Stimulated activated CD4-positive, alpha-beta T cell treated with anti-CD3 and anti-CD28 coated beads, Interleukin-1b, Interleukin-23, amount 100 ng/mL, for 4 hours (primary cell): Measurements from ENCODE around the gene AGBL4.
"Not testable (repeated sequence)": the region's sequence is repeated elsewhere in the genome, so short reads cannot be mapped to it uniquely, and the experiment has no call there.

Experiments used
- DNase-seq, 2 donors: peaks; one replicate each; pipeline ENCODE4 v3.0.0-alpha.2; 2020; ENCODE audit warnings: low read depth in 2 of 2

AGBL4 gene

GRCh38 chr1:49306507-49307070, 717.2 kb downstream of the AGBL4 start:
- no peak for DNase-seq

DNA sequence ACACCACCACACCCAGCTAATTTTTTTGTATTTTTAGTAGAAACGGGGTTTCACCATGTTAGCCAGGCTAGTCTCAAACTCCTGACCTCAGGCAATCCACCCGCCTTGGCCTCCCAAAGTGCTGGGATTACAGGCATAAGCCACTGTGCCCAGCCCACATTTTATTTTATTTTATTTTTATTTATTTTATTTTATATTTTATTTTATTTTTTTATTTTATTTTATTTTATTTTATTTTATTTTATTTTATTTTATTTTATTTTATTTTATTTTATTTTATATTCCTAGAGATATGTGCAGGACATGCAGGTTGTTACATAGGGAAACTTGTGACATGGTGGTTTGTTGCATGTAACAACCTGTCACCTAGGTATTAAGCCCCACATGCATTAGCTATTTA, 721.4 kb downstream of the AGBL4 start:
- not testable (repeated sequence) for DNase-seq

- no peak for DNase-seq
Measured at GRCh38 chr1:49298304-49298703, 725.5 kb downstream of the AGBL4 start.

DNA sequence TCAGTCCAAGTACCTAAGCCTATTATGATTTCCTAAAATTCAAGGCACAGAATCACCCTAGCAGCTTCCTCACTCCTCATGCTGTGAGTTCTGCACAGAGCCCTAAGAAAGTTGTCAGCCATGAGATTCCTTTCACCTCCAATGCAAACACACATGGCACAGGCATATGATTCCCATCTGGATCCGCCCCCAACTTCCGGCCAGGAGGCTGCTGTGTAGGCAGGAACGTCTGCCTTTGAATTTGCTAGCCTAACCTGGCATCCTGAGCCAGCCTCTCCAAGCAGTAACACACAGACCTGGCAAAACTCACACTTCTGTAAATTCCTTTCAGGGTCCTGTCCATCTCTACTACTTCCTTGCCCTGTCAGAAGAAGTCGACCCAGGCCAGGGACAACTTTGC, 726.0 kb downstream of the AGBL4 start:
- no peak for DNase-seq

GRCh38 chr1:49294539-49294938, 729.2 kb downstream of the AGBL4 start:
- DNase-seq, result no peak

DNA sequence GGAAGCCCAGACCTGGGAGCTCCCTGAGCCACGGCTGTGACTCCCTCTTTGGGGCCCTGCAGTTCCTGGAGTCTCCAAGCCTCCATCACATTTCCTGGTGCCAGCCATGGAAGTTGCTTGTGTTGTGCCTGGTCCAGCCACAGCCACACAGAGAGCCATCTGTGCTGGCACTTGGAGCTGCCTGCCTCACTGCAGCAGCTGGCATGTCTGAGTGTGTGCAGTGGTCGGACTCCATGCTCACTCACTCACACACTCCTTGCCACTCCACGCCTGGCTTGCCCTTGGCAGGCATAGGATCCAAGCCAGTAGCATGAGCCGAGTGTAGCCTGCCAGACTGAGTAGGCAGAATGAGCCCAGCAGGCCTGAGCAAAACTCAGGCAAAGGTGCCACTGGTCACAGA, 730.7 kb downstream of the AGBL4 start:
- DNase-seq, result no peak

DNA sequence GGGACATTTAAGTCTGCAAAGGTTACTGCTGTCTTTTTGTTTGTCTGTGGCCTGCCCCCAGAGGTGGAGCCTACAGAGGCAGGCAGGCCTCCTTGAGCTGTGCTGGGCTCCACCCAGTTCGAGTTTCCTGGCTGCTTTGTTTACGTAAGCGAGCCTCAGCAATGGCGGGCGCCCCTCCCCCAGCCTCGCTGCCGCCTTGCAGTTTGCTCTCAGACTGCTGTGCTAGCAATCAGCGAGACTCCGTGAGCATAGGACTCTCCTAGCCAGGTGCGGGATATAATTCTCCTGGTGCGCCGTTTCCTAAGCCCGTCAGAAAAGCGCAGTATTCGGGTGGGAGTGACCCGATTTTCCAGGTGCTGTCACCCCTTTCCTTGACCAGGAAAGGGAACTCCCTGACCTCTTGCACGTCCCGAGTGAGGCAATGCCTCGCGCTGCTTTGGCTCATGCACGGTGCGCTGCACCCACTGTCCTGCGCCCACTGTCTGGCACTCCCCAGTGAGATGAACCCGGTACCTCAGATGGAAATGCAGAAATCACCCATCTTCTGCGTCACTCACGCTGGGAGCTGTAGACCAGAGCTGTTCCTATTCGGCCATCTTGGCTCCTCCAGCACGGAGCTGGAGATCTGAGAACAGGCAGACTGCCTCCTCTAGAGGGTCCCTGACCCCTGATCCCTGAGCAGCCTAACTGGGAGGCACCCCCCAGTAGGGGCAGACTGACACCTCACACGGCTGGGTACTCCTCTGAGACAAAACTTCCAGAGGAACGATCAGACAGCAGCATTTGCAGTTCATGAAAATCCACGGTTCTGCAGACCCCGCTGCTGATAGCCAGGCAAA, 766.3 kb downstream of the AGBL4 start:
- not testable (repeated sequence) for DNase-seq

- no peak for DNase-seq
Measured at GRCh38 chr1:49252917-49253316, 770.8 kb downstream of the AGBL4 start.

GRCh38 chr1:49251019-49251784, 772.6 kb downstream of the AGBL4 start:
- no peak for DNase-seq

DNA sequence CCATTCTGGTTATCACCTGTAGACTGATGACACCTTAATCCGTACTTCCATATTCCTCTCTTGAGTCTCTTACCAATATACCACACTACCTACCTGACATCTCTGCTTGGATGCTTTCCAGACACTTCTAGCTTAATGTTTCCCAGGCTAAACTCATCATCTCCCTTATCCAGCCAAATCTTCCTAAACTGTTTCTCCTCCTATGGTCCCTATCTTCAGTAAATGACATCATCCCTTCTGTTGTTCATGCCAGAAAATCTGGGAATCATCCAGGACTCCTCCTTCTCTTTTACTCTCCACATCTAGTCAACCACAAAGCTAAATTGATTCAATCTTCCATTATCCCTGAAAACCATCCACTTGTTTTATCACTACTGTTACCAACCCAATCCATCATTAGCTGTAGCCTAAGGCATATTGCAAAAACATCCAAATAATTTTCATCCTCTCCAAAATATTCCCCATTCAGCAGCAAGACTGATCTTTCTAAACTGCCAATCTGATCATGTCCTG, 783.0 kb downstream of the AGBL4 start:
- no peak for DNase-seq

DNA sequence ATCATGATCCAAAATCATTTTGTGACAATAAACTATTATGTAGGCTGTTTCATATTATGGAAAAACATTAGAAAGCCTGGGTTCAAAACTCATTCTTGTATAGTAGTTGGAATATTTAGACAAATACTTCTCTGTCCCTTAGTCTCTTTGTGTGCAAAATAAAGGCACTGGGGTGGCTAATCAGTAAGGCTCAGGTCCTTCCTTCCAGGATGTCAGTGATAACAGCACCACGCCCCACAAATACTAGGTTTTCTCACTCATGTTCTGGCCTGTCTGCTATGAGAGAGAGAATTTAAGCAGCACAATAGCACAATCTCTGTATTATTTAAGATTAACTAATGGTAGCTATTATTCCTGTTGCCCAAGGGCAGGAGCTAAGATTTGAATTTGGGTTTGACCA, 788.8 kb downstream of the AGBL4 start:
- no peak for DNase-seq

- no peak for DNase-seq
Measured at GRCh38 chr1:49229555-49229954, 794.2 kb downstream of the AGBL4 start.

- DNase-seq, result no peak
Measured at GRCh38 chr1:49226758-49227157, 797.0 kb downstream of the AGBL4 start.

DNA sequence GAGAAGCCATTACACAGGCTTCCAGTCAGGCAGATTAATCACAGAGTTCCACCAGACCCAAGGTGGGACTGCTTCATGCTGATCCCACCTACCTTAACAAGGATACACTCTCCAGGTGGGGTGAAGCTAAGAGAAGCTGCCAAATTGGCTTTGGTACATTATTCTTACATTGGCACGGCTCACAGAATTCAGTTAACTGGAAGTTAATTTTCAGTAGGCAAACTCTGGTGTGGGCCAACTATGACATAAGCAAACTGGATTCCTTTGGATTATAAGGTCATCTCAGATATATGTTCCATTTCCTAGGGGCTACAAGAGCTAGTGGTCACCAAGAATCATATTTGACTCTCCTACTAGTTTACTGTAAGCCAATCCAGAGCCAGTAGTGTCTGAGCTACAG, 798.3 kb downstream of the AGBL4 start:
- no peak for DNase-seq

GRCh38 chr1:49213301-49213700, 810.5 kb downstream of the AGBL4 start:
- no peak for DNase-seq

- no peak for DNase-seq
Measured at GRCh38 chr1:49208712-49209111, 815.0 kb downstream of the AGBL4 start.

DNA sequence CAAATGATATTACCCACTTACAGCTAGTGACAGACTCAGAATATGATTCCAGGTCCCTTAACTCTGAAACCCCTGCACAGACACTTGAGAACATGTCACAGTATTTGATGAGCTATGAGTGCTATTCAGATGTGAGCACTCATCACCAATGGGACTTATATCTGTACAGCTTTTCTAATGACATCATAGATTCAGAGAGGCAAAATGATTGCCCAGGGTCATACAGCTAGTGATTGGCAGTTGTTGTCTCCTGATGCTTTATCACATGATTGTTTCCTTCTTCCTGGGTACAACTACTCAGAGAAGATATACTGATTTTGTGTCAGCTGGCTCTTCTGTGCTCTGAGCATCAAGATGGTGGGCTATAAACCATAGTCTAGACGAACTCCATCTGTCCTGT, 819.0 kb downstream of the AGBL4 start:
- DNase-seq, result no peak

DNA sequence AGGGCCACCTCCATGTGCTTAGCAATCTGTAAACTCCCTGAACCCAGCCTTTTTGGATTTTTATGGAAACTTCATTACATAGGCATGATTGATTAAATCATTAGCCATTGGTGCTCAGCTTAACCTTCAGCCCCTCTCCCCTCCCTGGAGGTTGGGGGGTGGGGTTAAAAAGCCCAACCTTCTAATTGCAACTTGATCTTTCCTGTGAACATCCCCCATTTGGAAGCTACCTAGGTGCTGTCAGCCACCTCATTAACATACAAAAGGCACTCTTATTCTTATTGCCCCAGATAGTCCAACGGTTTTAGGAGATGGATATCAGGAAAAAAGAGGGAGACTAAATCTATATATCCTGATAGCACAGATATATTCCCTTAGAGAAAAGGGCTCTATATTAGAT, 823.0 kb downstream of the AGBL4 start:
- no peak for DNase-seq

GRCh38 chr1:49199564-49199963, 824.2 kb downstream of the AGBL4 start:
- no peak for DNase-seq

DNA sequence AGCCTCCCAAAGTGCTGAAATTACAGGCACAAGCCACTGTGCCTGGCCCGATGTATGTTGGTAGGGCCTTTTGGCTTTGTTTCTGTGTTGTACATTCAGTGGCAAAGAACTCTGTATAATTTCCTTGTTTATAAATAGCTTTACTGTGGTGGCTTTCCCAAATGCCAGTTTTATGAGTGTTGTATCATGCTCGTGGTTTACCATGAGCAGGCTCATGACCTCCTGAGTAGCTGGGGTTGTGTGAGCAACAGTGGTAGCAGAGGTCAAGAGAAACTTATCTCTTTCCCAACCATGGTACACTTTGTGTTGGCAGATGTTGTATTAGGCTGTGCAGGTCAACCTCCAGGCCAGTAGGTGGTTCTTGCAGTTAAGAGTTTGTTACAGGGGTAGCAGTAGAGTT, 826.7 kb downstream of the AGBL4 start:
- DNase-seq, result no peak

GRCh38 chr1:49190138-49190537, 833.6 kb downstream of the AGBL4 start:
- no peak for DNase-seq

GRCh38 chr1:49187056-49187455, 836.7 kb downstream of the AGBL4 start:
- no peak for DNase-seq
